Naive thymus-derived CD8-positive, alpha-beta T cell (primary cell): ENCODE data around the gene LDLRAD4. TPM values are rescaled to one million over a fixed set of nuclear protein-coding genes. Genes with fewer than 3 reads are reported as not detected.

Source experiments
- ATAC-seq, 2 donors: fragments of 150-1000 bp; cut with Tn5 transposase in 1 of 2; sonication (Bioruptor Pico), chemical (Tn5 transposase) in 1 of 2; 1 replicate in 1 of 2; 2 replicates in 1 of 2; pipeline ENCODE4 v1.10.0; 2021; ENCODE audit warnings: mild to moderate bottlenecking in 2 of 2, moderate library complexity in 2 of 2
- POLR2A ChIA-PET: fragments of 350-600 bp; sonication (Branson Sonifier 250); formaldehyde crosslinking; loops from one replicate; lab custom pipeline; 2021; ENCODE audit warnings: antibody characterized with exemption; lab: Charles Lee
- DNase-seq, 10 donors: peaks; one replicate each; pipeline versions ENCODE4 v3.0.0 to v3.0.0-alpha.2; 2020 to 2022
- H3K27ac Mint-ChIP-seq, 10 donors: one replicate each; pipeline ENCODE4 v1.8.0; 2020 to 2022; ENCODE audit warnings: mild to moderate bottlenecking in 10 of 10, mixed read lengths in 10 of 10, moderate library complexity in 4 of 10, inconsistent platforms in 1 of 10
- H3K27me3 Mint-ChIP-seq, 5 donors: one replicate each; pipeline ENCODE4 v1.8.0; 2021 to 2022; ENCODE audit warnings: mixed read lengths in 5 of 5
- H3K36me3 Mint-ChIP-seq, 3 donors: one replicate each; pipeline ENCODE4 v1.8.0; 2020 to 2022; ENCODE audit warnings: mixed read lengths in 3 of 3, mild to moderate bottlenecking in 2 of 3, inconsistent platforms in 1 of 3
- H3K4me1 Mint-ChIP-seq, 4 donors: one replicate each; pipeline ENCODE4 v1.8.0; 2021 to 2022; ENCODE audit warnings: mixed read lengths in 4 of 4
- H3K4me3 Mint-ChIP-seq, 10 donors: one replicate each; pipeline ENCODE4 v1.8.0; 2020 to 2022; ENCODE audit warnings: mild to moderate bottlenecking in 10 of 10, mixed read lengths in 10 of 10, moderate library complexity in 6 of 10, inconsistent platforms in 1 of 10
- H3K9me3 Mint-ChIP-seq, 9 donors: one replicate each; pipeline ENCODE4 v1.8.0; 2020 to 2022; ENCODE audit warnings: mixed read lengths in 9 of 9, mild to moderate bottlenecking in 3 of 9, inconsistent platforms in 1 of 9, moderate library complexity in 1 of 9
- polyA plus RNA-seq, 3 donors: library from polyadenylated mRNA; unstranded; fragments of 300-500 nt; fragmentation: Illumina TruSeq; gene quantifications; one replicate each; pipeline ENCODE4 v1.2.3, GENCODE V29; 2021
- total RNA-seq, 8 experiments: library from RNA in 2 of 8; stranded (reverse) in 2 of 8; gene quantifications; one replicate each; pipeline ENCODE4 v1.2.3 and lab custom pipeline; 2021 to 2026

Gene LDLRAD4
- total and polyA plus RNA-seq, 5 experiments from 2014 or later, result 11.4 to 56.8 (median 17.6) TPM

DNA sequence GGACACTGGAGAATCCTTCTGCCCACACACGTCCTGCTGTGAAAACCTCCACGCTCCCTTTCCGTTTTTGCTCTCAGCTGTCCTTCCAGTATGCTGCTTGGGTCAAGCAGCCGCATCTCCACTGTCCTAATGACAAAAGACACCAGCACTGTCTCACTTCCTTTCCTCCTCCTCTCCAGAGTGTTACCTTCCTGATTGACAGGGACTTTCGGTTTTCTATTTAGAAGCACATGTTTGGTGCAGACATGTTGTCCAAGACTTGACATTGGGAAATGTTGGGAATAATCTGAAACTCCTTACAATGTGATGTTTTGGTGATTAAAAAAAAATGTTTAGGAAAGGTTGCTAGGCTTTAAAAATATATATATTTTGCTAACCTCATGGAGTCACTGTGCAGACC is 281.2 kb downstream of the LDLRAD4 start:
- no peak overlapping the region for H3K4me3 Mint-ChIP-seq
- peaks cover 5 to 18% (median 11%) of the 10 kb centered on the region in 3 donors for H3K36me3 Mint-ChIP-seq
- H3K27me3 Mint-ChIP-seq, result no peaks in the 10 kb centered on the region
- peaks cover 0 to 13% (median 0%) of the 10 kb centered on the region in 9 donors for H3K9me3 Mint-ChIP-seq
- DNase-seq (no peak), ATAC-seq (no peak)
- H3K27ac Mint-ChIP-seq, result peak overlapping the region in 8 of 10 donors; percentile 32 to 80 (median 68)
- POLR2A ChIA-PET, result no interaction called here
- peaks cover 14 to 45% (median 26%) of the 10 kb centered on the region in 4 donors for H3K4me1 Mint-ChIP-seq

DNA sequence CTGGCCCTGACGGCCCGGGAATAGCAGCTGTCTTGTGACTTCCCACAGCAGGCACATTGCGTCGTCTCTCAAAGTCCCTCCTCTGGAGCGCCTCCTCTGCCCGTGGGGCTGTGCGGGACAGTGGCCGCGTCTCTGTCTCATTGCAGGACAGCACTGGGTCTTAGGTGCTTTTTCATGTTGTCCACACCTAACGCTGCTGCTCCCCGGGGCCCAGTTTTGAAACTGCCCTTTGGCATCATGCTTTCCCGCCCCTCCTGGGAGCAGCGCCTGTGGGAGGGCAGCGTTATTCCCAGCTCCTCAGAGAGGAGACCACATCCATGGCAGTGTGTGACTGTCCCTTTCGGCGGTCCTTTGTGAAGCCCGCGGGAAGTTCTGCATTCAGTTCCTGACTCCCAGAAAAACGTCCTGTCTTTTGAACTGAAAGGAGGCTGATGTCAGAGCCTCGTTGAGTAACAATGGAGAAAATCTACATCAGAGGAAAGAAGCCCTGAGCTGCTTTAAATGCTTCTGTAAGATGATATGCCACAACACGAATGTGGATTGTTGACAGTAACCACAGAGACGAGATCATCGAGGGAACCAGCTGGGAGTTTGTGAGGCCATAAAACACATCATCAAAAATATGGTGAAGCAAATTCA is 281.8 kb downstream of the LDLRAD4 start:
- Mint-ChIP-seq H3K36me3 (peaks cover 5 to 18% (median 11%) of the 10 kb centered on the region in 3 donors), H3K27ac (peak overlapping the region; percentile 29 to 80 (median 68)), H3K4me1 (peaks cover 14 to 42% (median 29%) of the 10 kb centered on the region in 4 donors), H3K9me3 (peaks cover 0 to 13% (median 0%) of the 10 kb centered on the region in 9 donors), H3K4me3 (no peak overlapping the region), H3K27me3 (no peaks in the 10 kb centered on the region)
- ATAC-seq, result peak; percentile 33 to 39
- POLR2A ChIA-PET, result interaction anchor here (0.9 kb wide), 1 partner anchor 17 kb away, joined by 3 read pairs; no protein-coding TSS in a partner anchor
- peak in 1 of 10 donors; percentile 33 for DNase-seq

DNA sequence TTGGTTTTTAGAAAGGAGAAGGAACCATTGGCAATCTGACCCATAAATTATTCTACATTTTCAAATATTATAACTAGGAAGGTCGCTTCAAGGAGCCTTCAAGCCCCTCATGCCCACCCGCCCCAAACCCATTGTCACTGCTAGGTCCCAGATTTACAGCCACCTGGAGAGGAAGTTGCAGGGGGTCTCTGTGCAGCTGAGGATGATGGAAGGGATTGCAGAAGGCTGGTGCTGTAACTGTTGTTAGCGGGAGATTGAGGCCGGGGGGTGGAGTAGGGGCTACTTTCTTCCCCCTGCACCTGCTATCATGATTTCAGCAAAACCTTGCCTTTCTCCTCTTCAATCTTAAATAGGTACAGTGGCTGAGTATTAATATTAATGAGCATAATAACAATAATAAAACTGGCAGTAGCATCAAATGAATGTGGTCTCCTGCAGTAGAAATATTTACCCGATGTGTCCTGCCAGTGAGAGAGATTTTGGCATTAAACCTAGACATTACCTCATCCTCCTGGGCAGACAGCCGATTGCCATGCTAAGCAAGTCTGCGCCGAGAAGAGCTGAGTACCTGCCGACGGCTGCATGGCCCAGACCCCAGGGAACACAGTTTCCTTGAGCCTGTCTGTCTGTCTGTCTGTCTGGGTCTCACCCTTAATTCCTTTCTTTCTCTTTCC is 282.4 kb downstream of the LDLRAD4 start:
- Mint-ChIP-seq H3K36me3 (peaks cover 5 to 18% (median 11%) of the 10 kb centered on the region in 3 donors), H3K4me1 (peaks cover 17 to 46% (median 31%) of the 10 kb centered on the region in 4 donors), H3K4me3 (no peak overlapping the region), H3K27me3 (no peaks in the 10 kb centered on the region), H3K27ac (peak overlapping the region in 9 of 10 donors; percentile 29 to 73 (median 60)), H3K9me3 (peaks cover 0 to 13% (median 0%) of the 10 kb centered on the region in 9 donors)
- POLR2A ChIA-PET, result interaction anchor here (0.6 to 0.9 kb wide), 2 partner anchors 17 to 35 kb away, joined by 3 to 4 read pairs; no protein-coding TSS in a partner anchor
- ATAC-seq (no peak), DNase-seq (no peak)

DNA sequence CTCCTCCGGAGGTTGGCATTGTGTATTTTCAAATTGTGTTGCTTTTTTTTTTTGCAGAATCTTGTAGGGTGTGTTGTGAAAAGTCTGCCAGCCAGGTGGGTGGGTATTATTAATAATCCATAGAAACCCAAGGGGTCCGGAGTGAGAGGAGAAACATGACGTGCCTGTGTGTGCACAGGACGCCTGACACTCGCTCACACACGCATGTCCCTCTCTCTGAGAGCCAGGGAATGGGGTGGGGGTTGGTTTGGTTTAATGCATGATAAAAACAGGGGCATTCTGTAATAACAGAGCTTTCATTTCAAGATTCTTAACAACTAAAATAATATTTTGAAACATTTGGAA is 283.0 kb downstream of the LDLRAD4 start:
- peaks cover 0 to 13% (median 0%) of the 10 kb centered on the region in 9 donors for H3K9me3 Mint-ChIP-seq
- POLR2A ChIA-PET, result interaction anchor here (0.6 to 1.4 kb wide), 3 partner anchors 18 to 51 kb away, joined by 3 to 4 read pairs (median 3); no protein-coding TSS in a partner anchor
- ATAC-seq (no peak), DNase-seq (no peak)
- no peaks in the 10 kb centered on the region for H3K27me3 Mint-ChIP-seq
- peaks cover 5 to 18% (median 11%) of the 10 kb centered on the region in 3 donors for H3K36me3 Mint-ChIP-seq
- peak overlapping the region in 1 of 10 donors; percentile 12 for H3K4me3 Mint-ChIP-seq
- peak overlapping the region in 8 of 10 donors; percentile 12 to 69 (median 54) for H3K27ac Mint-ChIP-seq
- H3K4me1 Mint-ChIP-seq, result peaks cover 17 to 48% (median 34%) of the 10 kb centered on the region in 4 donors

DNA sequence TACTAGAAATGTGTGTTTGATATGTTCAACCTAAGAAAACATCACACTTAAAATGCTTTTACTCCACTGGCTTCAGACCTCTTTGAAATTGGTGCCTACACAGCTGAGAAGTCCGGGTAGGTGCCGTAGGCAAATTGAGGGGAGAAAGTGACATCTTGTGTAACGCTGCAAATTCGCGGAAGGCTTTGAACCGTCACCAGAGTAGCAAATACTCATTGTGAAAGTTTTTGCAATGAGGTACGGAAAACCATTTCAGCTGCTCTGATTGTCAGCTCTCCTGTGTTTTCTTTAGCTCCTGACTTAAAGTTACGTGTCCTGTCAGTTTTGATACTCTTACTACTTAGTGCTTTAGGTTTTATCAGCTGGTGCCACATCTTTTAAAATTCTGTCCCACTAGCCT is 283.3 kb downstream of the LDLRAD4 start:
- H3K27ac Mint-ChIP-seq, result peak overlapping the region in 8 of 10 donors; percentile 46 to 87 (median 74)
- DNase-seq, result peak in 1 of 10 donors; percentile 25
- H3K36me3 Mint-ChIP-seq, result peaks cover 5 to 18% (median 11%) of the 10 kb centered on the region in 3 donors
- peak overlapping the region in 4 of 10 donors; percentile 9 to 55 (median 26) for H3K4me3 Mint-ChIP-seq
- no peaks in the 10 kb centered on the region for H3K27me3 Mint-ChIP-seq
- POLR2A ChIA-PET, result interaction anchor here (1.4 kb wide), 1 partner anchor 51 kb away, joined by 3 read pairs; no protein-coding TSS in a partner anchor
- H3K4me1 Mint-ChIP-seq, result peaks cover 17 to 48% (median 36%) of the 10 kb centered on the region in 4 donors
- ATAC-seq, result peak; percentile 43 to 48
- H3K9me3 Mint-ChIP-seq, result peaks cover 0 to 13% (median 0%) of the 10 kb centered on the region in 9 donors

DNA sequence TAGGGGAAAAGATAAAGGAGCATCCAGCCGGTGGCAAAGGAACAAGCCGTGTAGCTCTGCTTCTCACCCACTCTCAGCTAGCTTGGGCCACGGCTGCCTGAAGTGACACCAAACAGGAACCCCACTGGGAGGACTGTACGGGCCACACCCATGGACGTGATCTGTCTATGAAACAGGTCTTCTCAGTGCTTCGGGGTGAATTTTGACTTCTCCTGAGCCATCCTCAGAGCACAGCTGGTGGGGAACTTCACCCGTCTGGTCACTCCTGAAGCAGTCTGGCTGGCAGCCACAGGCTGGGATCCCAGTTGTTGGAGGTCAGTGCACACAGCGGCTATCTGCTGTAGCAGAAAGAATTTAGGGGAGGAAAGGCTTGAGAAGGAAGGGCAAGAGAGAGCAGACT is 284.0 kb downstream of the LDLRAD4 start:
- DNase-seq (no peak), ATAC-seq (no peak)
- Mint-ChIP-seq H3K4me3 (peak overlapping the region in 5 of 10 donors; percentile 7 to 55 (median 29)), H3K27ac (peak overlapping the region in 9 of 10 donors; percentile 46 to 87 (median 79)), H3K36me3 (peaks cover 6 to 16% (median 11%) of the 10 kb centered on the region in 3 donors), H3K9me3 (peaks cover 0 to 13% (median 0%) of the 10 kb centered on the region in 9 donors), H3K4me1 (peaks cover 18 to 53% (median 39%) of the 10 kb centered on the region in 4 donors), H3K27me3 (no peaks in the 10 kb centered on the region)
- POLR2A ChIA-PET, result interaction anchor here (1.4 kb wide), 1 partner anchor 52 kb away, joined by 3 read pairs; no protein-coding TSS in a partner anchor

DNA sequence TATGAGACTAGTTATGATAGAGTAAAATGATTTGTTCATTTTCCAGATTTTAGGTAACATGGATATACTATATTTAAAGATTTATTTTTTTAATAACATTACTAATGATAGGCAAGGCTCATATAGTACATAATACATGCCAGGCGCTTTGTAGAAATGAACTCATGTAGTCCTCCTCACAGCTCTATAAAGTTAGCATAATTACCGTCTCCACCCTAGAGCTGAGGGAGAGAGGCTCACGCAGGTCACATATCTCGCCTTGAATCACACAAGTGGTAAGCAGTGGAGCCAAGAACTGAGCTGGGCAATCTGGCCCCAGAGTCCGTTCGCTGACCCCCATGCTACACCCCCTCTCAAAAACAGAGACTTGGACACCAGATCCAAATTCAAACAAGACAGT is 285.3 kb downstream of the LDLRAD4 start:
- Mint-ChIP-seq H3K9me3 (peaks cover 0 to 13% (median 0%) of the 10 kb centered on the region in 9 donors), H3K27ac (peak overlapping the region in 2 of 10 donors; percentile 29 to 50), H3K4me3 (no peak overlapping the region), H3K4me1 (peaks cover 23 to 59% (median 43%) of the 10 kb centered on the region in 4 donors), H3K27me3 (no peaks in the 10 kb centered on the region), H3K36me3 (peaks cover 8 to 13% (median 12%) of the 10 kb centered on the region in 3 donors)
- no peak for DNase-seq
- no peak for ATAC-seq
- POLR2A ChIA-PET, result no interaction called here

DNA sequence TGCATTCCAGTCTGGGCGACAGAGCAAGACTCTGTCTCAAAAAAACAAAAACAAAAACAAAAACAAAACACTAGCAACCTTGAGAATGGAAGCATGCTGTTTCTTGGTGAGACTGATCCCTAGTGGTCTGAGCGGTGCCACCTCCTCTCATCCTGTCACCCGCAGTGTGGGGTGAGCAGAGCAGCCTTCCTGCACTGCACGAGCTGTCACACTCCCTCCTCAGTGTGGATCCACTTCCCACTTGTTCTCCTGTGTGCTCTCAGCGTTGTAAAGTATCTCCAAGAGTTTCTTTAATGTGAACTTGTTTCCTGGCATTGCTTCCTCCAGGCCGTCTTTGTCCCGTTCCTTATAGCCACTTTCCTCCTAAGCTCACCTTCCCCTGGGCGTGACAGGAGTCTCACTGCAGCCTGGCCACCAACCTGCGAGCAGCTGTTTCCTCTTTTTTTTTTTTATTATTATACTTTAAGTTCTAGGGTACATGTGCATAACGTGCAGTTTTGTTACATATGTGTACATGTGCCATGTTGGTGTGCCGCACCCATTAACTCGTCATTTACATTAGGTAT is 287.3 kb downstream of the LDLRAD4 start:
- POLR2A ChIA-PET, result interaction anchor here (0.6 kb wide), 1 partner anchor 13 kb away, joined by 3 read pairs; no protein-coding TSS in a partner anchor
- Mint-ChIP-seq H3K27me3 (no peaks in the 10 kb centered on the region), H3K36me3 (peaks cover 9 to 17% (median 12%) of the 10 kb centered on the region in 3 donors), H3K27ac (peak overlapping the region in 5 of 10 donors; percentile 32 to 82 (median 48)), H3K9me3 (no peaks in the 10 kb centered on the region), H3K4me1 (peaks cover 32 to 79% (median 54%) of the 10 kb centered on the region in 4 donors), H3K4me3 (peak overlapping the region in 7 of 10 donors; percentile 6 to 71 (median 44))
- DNase-seq, result no peak
- peak; percentile 68 to 80 for ATAC-seq

DNA sequence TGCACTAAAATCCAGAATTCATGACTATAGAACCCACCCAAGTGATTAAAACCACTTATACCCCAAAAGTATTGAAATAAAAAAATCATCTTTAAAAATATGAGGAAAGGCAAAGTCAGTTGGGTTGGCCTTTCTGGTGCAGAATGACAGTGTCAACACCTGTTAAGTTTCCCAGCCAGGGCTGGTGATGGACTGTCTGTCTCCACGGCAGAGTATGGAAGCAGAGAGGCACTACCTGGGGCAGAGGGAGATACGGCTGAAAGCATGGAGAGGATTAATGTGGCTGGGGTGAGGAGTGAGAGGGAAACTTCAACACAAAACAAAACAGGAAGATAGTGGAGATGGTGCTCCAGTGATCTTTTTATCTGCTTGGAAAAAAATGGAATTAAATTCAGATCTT is 292.0 kb downstream of the LDLRAD4 start:
- peaks cover 40 to 80% (median 63%) of the 10 kb centered on the region in 4 donors for H3K4me1 Mint-ChIP-seq
- peak overlapping the region in 7 of 10 donors; percentile 22 to 79 (median 48) for H3K27ac Mint-ChIP-seq
- H3K9me3 Mint-ChIP-seq, result no peaks in the 10 kb centered on the region
- POLR2A ChIA-PET, result no interaction called here
- ATAC-seq, result no peak
- no peaks in the 10 kb centered on the region for H3K27me3 Mint-ChIP-seq
- H3K4me3 Mint-ChIP-seq, result peak overlapping the region in 5 of 10 donors; percentile 3 to 55 (median 47)
- DNase-seq, result no peak
- H3K36me3 Mint-ChIP-seq, result peaks cover 15 to 20% (median 15%) of the 10 kb centered on the region in 3 donors

DNA sequence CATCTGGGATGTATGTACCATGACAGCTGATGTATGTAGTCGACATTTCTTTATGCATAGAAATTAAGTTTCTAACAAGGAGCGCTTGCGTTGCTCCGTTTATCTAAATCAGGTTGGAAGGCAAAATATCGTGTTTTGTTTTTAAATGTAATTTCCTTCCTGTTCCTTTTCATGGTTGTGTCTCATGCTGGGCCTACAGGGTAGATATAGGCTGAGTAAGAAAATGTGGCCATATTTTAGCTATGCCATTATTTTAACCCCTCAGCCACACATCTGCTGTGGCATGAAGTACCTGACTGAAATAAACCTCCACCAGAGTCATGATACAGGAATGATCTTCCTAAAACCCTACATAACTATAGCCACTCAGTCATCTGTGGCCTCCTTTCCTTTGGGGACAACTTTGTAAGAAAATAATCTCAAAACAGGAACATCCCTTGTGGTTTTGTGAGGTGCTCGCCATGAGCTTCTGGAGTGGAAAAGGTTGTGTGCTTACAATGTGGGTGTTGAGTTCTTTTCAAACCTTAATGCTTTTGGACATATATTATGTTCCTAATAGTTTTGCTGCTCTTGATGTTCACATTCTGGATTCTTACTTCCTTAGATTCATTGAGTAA is 293.5 kb downstream of the LDLRAD4 start:
- DNase-seq (no peak), ATAC-seq (peak; percentile 53 to 54)
- peak overlapping the region in 9 of 10 donors; percentile 8 to 71 (median 44) for H3K4me3 Mint-ChIP-seq
- peaks cover 17 to 27% (median 26%) of the 10 kb centered on the region in 3 donors for H3K36me3 Mint-ChIP-seq
- H3K27ac Mint-ChIP-seq, result peak overlapping the region; percentile 17 to 84 (median 66)
- POLR2A ChIA-PET, result interaction anchor here (1.4 kb wide), 1 partner anchor 29 kb away, joined by 3 read pairs; no protein-coding TSS in a partner anchor
- H3K27me3 Mint-ChIP-seq, result no peaks in the 10 kb centered on the region
- H3K4me1 Mint-ChIP-seq, result peaks cover 38 to 69% (median 52%) of the 10 kb centered on the region in 4 donors
- no peaks in the 10 kb centered on the region for H3K9me3 Mint-ChIP-seq

DNA sequence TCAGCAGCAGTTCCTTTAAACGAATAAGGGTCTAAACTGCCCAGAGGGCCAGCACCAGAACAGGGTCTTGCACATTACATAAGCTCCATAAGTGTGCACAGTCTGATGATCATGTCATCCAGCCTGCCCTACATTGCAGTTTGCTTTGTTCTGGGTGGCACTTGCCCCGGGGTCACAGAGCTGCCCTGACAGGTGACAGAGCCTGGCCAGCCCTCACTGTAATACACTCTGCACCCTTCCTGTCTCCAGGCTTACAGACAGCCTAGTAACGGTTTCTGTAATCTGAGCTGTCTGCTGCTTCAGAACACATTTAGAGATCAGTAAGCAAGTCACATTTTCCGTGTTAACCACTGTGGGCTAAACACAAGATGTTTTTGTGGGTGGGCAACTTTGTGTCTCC is 294.5 kb downstream of the LDLRAD4 start:
- peak; percentile 69 to 80 for ATAC-seq
- peaks cover 33 to 67% (median 49%) of the 10 kb centered on the region in 4 donors for H3K4me1 Mint-ChIP-seq
- POLR2A ChIA-PET, result interaction anchor here (0.7 to 1.4 kb wide), 3 partner anchors 9 to 297 kb away, joined by 3 read pairs; no protein-coding TSS in a partner anchor
- H3K9me3 Mint-ChIP-seq, result peaks cover 0 to 4% (median 0%) of the 10 kb centered on the region in 9 donors
- H3K4me3 Mint-ChIP-seq, result peak overlapping the region in 6 of 10 donors; percentile 28 to 71 (median 50)
- H3K27ac Mint-ChIP-seq, result peak overlapping the region; percentile 17 to 84 (median 62)
- H3K36me3 Mint-ChIP-seq, result peaks cover 19 to 33% (median 33%) of the 10 kb centered on the region in 3 donors
- no peak for DNase-seq
- H3K27me3 Mint-ChIP-seq, result no peaks in the 10 kb centered on the region
